ENCODE results near the gene COG5.

GRCh38 chr7:107354640-107355039 is 209.1 kb downstream of the COG5 start:
- no peak for TF ChIP-seq SPI1 (IDR thresholded peaks at IDR 0.05; ENCODE audit: borderline replicate concordance, low read depth)
- TF ChIP-seq GABPA (IDR thresholded peaks at IDR 0.05; ENCODE audit: low read depth), result no peak
- TF ChIP-seq CTCF (IDR thresholded peaks at IDR 0.05; ENCODE audit: insufficient read depth, low read length), result no peak
- TF ChIP-seq REST (IDR thresholded peaks at IDR 0.05; ENCODE audit: insufficient replicate concordance, low read depth), result no peak
